Gastroesophageal sphincter (tissue), 4 donors: ENCODE results near the gene TSTD1. TPM values are rescaled to one million over a fixed set of nuclear protein-coding genes. Genes with fewer than 3 reads are reported as not detected.

Experiments used
- ATAC-seq: fragments of 150-250 bp; one replicate; pipeline ENCODE4 v1.9.1; 2016; ENCODE audit warnings: mild to moderate bottlenecking, moderate library complexity
- H3K27ac ChIP-seq, 4 donors: fragments of 200-600 bp; sonication (generic) in 3 of 4; 1 replicate in 3 of 4; 2 replicates in 1 of 4; pipeline ENCODE4 v1.5.1; 2016 to 2019
- H3K27me3 ChIP-seq: fragments of 200-600 bp; sonication (generic); one replicate; pipeline ENCODE4 v1.5.1; 2019
- H3K36me3 ChIP-seq, 2 donors: fragments of 200-600 bp; sonication (generic); one replicate each; pipeline ENCODE4 v1.5.1; 2019; ENCODE audit warnings: control low read depth in 1 of 2
- H3K4me1 ChIP-seq, 3 donors: fragments of 200-600 bp; sonication (generic); 1 replicate in 2 of 3; 2 replicates in 1 of 3; pipeline ENCODE4 v1.5.1; 2016 to 2019; ENCODE audit warnings: control low read depth in 2 of 3
- H3K4me3 ChIP-seq, 2 donors: fragments of 200-600 bp; sonication (generic); one replicate each; pipeline ENCODE4 v1.5.1; 2019; ENCODE audit warnings: mild to moderate bottlenecking in 1 of 2, moderate library complexity in 1 of 2
- H3K9me3 ChIP-seq, 3 donors: fragments of 200-600 bp; sonication (generic); one replicate each; pipeline ENCODE4 v1.5.1; 2017 to 2019; ENCODE audit warnings: control low read depth in 2 of 3
- EP300 ChIP-seq: sonication (generic); formaldehyde crosslinking; IDR thresholded peaks from one replicate; pipeline ENCODE4 v1.6.1; 2017; ENCODE audit warnings: antibody characterized with exemption, mild to moderate bottlenecking
- POLR2A ChIP-seq, 2 donors: fragments of 450-650 bp; IDR thresholded peaks; one replicate each; pipeline ENCODE4 v1.6.1; 2017; ENCODE audit warnings: antibody characterized with exemption in 2 of 2, mild to moderate bottlenecking in 2 of 2, moderate library complexity in 1 of 2
- POLR2AphosphoS5 ChIP-seq: sonication (generic); formaldehyde crosslinking; IDR thresholded peaks from one replicate; pipeline ENCODE4 v1.6.1; 2017; ENCODE audit warnings: antibody characterized with exemption
- WGBS, 2 donors: methylation state at CpG; one replicate each; pipeline ENCODE4 v1.1.5; 2018; ENCODE audit warnings: low coverage in 1 of 2; 5-methylcytosine and 5-hydroxymethylcytosine counted together
- total RNA-seq, 4 donors: library from RNA; depleted of rRNA; stranded (reverse); fragments of >200 nt; gene quantifications; one replicate each; pipeline ENCODE4 v1.1.0, GENCODE V29; 2016
- TF ChIP-seq, protein P1 (sequence below), 4 experiments: fragments of 200-600 bp in 2 of 4; fragments of 450-650 bp in 2 of 4; sonication (generic) in 1 of 4; IDR thresholded peaks; one replicate each; pipeline ENCODE4 v1.5.1; 2017 to 2019; ENCODE audit warnings: antibody characterized with exemption in 4 of 4, mild to moderate bottlenecking in 2 of 4, moderate library complexity in 2 of 4

Gene TSTD1
- total RNA-seq, 4 donors from 2014 or later: 18.1 to 52.1 (median 29.4) TPM

DNA sequence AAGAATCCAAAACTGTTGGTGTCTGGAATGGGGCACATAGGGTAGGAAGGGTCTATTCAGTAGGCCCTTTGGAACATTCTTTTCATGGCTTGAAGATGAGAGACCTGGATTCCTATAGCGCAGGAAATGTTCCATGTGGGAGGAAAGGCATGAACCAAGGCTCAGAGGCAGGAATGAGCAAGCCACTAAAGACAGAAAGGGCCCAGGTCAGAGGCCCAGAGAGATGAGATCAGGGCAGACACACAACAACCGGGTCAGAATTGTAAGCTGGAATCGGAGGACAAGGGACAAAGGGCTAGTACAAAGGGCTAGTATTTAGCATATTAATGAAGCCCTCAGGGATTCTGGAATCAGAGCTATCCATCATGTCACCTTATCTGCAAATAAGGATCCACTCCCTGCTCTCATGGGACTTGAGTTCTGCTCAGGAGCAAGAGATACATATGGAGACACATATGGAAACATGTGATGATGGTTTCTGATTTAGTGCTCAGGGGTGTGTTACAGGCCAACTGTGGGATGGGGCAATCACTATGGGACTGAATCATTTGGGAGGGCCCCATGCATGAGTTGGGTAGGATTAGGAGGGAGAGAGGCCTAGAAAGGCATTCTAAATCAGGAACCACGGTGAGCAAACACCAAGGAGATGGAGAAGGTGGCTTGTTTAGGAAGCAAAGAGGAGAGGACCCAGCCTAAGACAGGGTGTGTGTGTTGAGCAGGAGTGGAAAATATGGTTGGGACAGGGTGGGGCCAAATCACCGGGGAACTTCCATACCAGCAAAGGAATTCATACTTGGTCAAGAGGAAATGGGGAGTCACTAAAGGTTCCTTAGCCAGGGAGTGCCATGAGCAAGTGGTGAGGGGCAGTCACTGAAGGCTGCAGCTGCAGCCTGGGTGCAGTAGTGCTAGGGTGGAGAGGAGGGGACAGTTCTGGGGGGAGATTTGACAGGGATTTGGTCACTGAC, 42.0 kb upstream of the TSTD1 start:
- WGBS, 2 donors: 76% methylated on average over 4 to 5 of the region's 5 CpGs
- TF ChIP-seq EP300 (no peak), POLR2A (IDR thresholded peaks at IDR 0.05) (no peak), POLR2AphosphoS5 (no peak)
- TF ChIP-seq, protein P1, sequence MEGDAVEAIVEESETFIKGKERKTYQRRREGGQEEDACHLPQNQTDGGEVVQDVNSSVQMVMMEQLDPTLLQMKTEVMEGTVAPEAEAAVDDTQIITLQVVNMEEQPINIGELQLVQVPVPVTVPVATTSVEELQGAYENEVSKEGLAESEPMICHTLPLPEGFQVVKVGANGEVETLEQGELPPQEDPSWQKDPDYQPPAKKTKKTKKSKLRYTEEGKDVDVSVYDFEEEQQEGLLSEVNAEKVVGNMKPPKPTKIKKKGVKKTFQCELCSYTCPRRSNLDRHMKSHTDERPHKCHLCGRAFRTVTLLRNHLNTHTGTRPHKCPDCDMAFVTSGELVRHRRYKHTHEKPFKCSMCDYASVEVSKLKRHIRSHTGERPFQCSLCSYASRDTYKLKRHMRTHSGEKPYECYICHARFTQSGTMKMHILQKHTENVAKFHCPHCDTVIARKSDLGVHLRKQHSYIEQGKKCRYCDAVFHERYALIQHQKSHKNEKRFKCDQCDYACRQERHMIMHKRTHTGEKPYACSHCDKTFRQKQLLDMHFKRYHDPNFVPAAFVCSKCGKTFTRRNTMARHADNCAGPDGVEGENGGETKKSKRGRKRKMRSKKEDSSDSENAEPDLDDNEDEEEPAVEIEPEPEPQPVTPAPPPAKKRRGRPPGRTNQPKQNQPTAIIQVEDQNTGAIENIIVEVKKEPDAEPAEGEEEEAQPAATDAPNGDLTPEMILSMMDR (IDR thresholded peaks at IDR 0.05): no peak
- Histone ChIP-seq H3K9me3 (no peaks in the 10 kb centered on the region), H3K4me3 (no peak overlapping the region), H3K4me1 (no peaks in the 10 kb centered on the region), H3K27ac (no peak overlapping the region), H3K27me3 (peaks cover 21% of the 10 kb centered on the region), H3K36me3 (no peaks in the 10 kb centered on the region)
- no peak for ATAC-seq

DNA sequence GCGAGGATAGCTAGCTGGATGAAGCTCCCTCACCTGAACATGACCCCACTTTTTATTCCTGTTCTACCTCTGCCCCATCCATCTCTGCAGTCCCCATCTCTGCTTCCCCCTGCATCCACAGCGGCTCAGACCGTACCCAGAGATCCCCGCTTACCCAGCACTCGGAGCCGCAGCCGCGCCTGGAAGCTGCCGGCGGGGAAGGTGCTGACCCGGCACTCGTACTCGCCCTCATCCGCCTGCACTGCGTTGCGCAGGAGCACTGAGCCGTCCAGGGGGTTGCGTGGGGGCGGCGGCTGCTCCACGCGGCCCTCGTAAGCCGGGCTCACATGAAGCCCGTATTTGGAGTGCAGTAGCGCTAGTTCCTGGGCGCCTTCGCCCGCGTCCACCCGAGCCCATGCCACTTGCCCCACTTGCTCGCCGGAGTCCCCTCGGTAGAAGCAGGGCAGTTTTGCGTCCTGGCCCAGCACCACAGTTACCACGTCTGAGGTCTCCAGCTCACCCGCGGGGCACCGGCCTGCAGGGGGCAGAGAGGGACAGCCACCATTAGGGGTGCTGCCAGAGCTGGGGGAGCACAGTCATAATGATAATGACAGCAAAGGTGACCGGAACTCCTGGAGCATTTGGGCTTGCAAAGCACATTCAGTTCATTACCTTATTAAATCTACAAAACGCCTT, 40.8 kb upstream of the TSTD1 start:
- no peak for ATAC-seq
- 60 to 86% methylated on average over 1 to 3 of the region's 41 CpGs for WGBS, 2 donors
- no peak overlapping the region for H3K27ac ChIP-seq

GRCh38 chr1:161077426-161077825, 38.7 kb upstream of the TSTD1 start:
- 60 to 100% methylated on average over 1 to 2 of the region's 9 CpGs for WGBS, 2 donors
- Histone ChIP-seq H3K36me3 (no peaks in the 10 kb centered on the region), H3K27me3 (peaks cover 21% of the 10 kb centered on the region), H3K27ac (no peak overlapping the region), H3K4me3 (no peak overlapping the region), H3K9me3 (no peaks in the 10 kb centered on the region), H3K4me1 (no peaks in the 10 kb centered on the region)
- no peak for ATAC-seq
- TF ChIP-seq POLR2AphosphoS5 (no peak), EP300 (no peak), POLR2A (IDR thresholded peaks at IDR 0.05) (no peak)
- TF ChIP-seq, protein P1 (IDR thresholded peaks at IDR 0.05): no peak

More for the DNA sequence above, 40.8 kb upstream of the TSTD1 start:
- no peak for TF ChIP-seq POLR2A (IDR thresholded peaks at IDR 0.05)
- TF ChIP-seq EP300: no peak
- TF ChIP-seq, protein P1 (IDR thresholded peaks at IDR 0.05): no peak
- no peak for TF ChIP-seq POLR2AphosphoS5
- peaks cover 21% of the 10 kb centered on the region for H3K27me3 ChIP-seq
- no peaks in the 10 kb centered on the region for H3K9me3 ChIP-seq
- H3K4me3 ChIP-seq: no peak overlapping the region
- H3K4me1 ChIP-seq: no peaks in the 10 kb centered on the region
- no peaks in the 10 kb centered on the region for H3K36me3 ChIP-seq

GRCh38 chr1:161076410-161076809, 37.6 kb upstream of the TSTD1 start:
- no peaks in the 10 kb centered on the region for H3K4me1 ChIP-seq
- no peak overlapping the region for H3K27ac ChIP-seq
- H3K27me3 ChIP-seq: peaks cover 21% of the 10 kb centered on the region
- H3K36me3 ChIP-seq: no peaks in the 10 kb centered on the region
- TF ChIP-seq POLR2A (IDR thresholded peaks at IDR 0.05) (no peak), EP300 (no peak), POLR2AphosphoS5 (no peak)
- TF ChIP-seq, protein P1 (IDR thresholded peaks at IDR 0.05): no peak
- ATAC-seq: no peak
- no peaks in the 10 kb centered on the region for H3K9me3 ChIP-seq
- H3K4me3 ChIP-seq: no peak overlapping the region
